Heart left ventricle (tissue), 16 donors: ENCODE results near the gene PPP2R3C. TPM values are rescaled to one million over a fixed set of nuclear protein-coding genes. Genes with fewer than 3 reads are reported as not detected.

Experiments
- ATAC-seq, 4 donors: fragments of 200-7000 bp; cut with Tn5 transposase; one replicate each; pipeline ENCODE4 v1.9.1; 2020 to 2022; ENCODE audit warnings: moderate library complexity in 4 of 4, mild to moderate bottlenecking in 3 of 4, moderate number of reproducible peaks in 1 of 4
- DNase-seq, 5 donors: peaks; one replicate each; pipeline ENCODE4 v3.0.0-alpha.2; 2020
- H3K27ac ChIP-seq, 12 donors: fragments of 200-600 bp; sonication (generic) in 4 of 12; one replicate each; pipeline versions ENCODE4 v1.5.0 to v1.8.0; 2016 to 2022; ENCODE audit warnings: mild to moderate bottlenecking in 2 of 12
- H3K27me3 ChIP-seq, 9 donors: fragments of 200-600 bp; sonication (generic) in 2 of 9; one replicate each; pipeline versions ENCODE4 v1.5.1 to v1.8.0; 2016 to 2022; ENCODE audit warnings: mild to moderate bottlenecking in 3 of 9
- H3K36me3 ChIP-seq, 9 donors: fragments of 200-600 bp; sonication (generic) in 2 of 9; one replicate each; pipeline versions ENCODE4 v1.5.0 to v1.8.0; 2018 to 2022; ENCODE audit warnings: mild to moderate bottlenecking in 2 of 9
- H3K4me1 ChIP-seq, 12 donors: fragments of 200-600 bp; sonication (generic) in 4 of 12; one replicate each; pipeline versions ENCODE4 v1.5.0 to v1.8.0; 2016 to 2022; ENCODE audit warnings: mild to moderate bottlenecking in 3 of 12
- H3K4me3 ChIP-seq, 12 donors: fragments of 200-600 bp; sonication (generic) in 4 of 12; one replicate each; pipeline versions ENCODE4 v1.5.0 to v1.8.0; 2017 to 2022; ENCODE audit warnings: mild to moderate bottlenecking in 9 of 12, moderate library complexity in 4 of 12
- H3K9me3 ChIP-seq, 12 donors: fragments of 200-600 bp; sonication (generic) in 4 of 12; one replicate each; pipeline versions ENCODE4 v1.5.0 to v1.8.0; 2016 to 2022; ENCODE audit warnings: mild to moderate bottlenecking in 1 of 12
- POLR2A ChIP-seq, 2 donors: fragments of 450-650 bp; IDR thresholded peaks; one replicate each; pipeline ENCODE4 v1.6.1; 2017; ENCODE audit warnings: antibody characterized with exemption in 2 of 2, mild to moderate bottlenecking in 2 of 2, moderate library complexity in 2 of 2
- WGBS, 4 donors: extraction: QIAGEN DNeasy Blood & Tissue Kit in 2 of 4; methylation state at CpG; one replicate each; pipeline versions ENCODE4 v1.1.5 to v1.1.7; 2013 to 2018; 5-methylcytosine and 5-hydroxymethylcytosine counted together
- intact Hi-C, 10 donors: fragments of 100-400 bp; cut with DNase I; formaldehyde crosslinking; loops; one replicate each; pipeline versions ENCODE4 v1.11.1 to v1.14.2; 2022
- polyA plus RNA-seq, 2 donors: library from polyadenylated mRNA; stranded (reverse); fragments of 200-250 nt; gene quantifications; one replicate each; pipeline ENCODE4 v1.2.3, GENCODE V29; 2013
- total RNA-seq, 9 donors: library from RNA; depleted of rRNA in 2 of 9; stranded (reverse); fragments of >200 nt in 2 of 9; fragmentation: NEBNext Ultra II Directional in 3 of 9; extraction: Animal tissue kit (Norgen Biotek cat#: 25700) in 3 of 9; gene quantifications; one replicate each; pipeline versions ENCODE4 v1.1.0 to v1.2.4, GENCODE V29; 2016 to 2023
- TF ChIP-seq, protein P1 (sequence below), 12 donors: fragments of 200-600 bp; sonication (generic) in 4 of 12; IDR thresholded peaks; one replicate each; pipeline versions ENCODE4 v1.5.0 to v1.8.0; 2018 to 2022; ENCODE audit warnings: antibody characterized with exemption in 12 of 12, mild to moderate bottlenecking in 5 of 12
- donor health status: ischemic (EF 13 %, LVEDD 7.1; RV severe dilation, severe dysfunction).
- donor health status: healthy with polysubstance abuse.
- donor health status: DM: no; HTN: yes; CAD: no.
- donor health status: DM: no; HTN: no; CAD: no.
- donor health status: ischemic (EF 25% LVEDD 6.9; RV normal size, moderate dysfunction).
- donor health status: ischemic (EF 25% LVEDD 5.7; RV mildly dilated, moderate dysfunction).
- donor health status: healthy.
- donor health status: DM: yes; HTN: yes; CAD: no.
- donor health status: ischemic (EF 35%, LVEDD 5.7; RV mildly dilated, moderate dysfunction).
- donor health status: nonischemic (EF 11% LVEDD 7.7; RV severe dilation, severe dysfunction).
- donor health status: DM: yes; HTN: yes; CAD: no.
- donor health status: PGD.
- donor health status: ischemic (EF 29% LVEDD 5.4; RV normal size, mild dysfunction).
- donor health status: nonischemic (EF 23%, LVEDD 6.1; RV moderate dilation, normal function).

Gene PPP2R3C
- total and polyA plus RNA-seq, 11 donors: 15.2 to 37.3 (median 28.5) TPM

DNA sequence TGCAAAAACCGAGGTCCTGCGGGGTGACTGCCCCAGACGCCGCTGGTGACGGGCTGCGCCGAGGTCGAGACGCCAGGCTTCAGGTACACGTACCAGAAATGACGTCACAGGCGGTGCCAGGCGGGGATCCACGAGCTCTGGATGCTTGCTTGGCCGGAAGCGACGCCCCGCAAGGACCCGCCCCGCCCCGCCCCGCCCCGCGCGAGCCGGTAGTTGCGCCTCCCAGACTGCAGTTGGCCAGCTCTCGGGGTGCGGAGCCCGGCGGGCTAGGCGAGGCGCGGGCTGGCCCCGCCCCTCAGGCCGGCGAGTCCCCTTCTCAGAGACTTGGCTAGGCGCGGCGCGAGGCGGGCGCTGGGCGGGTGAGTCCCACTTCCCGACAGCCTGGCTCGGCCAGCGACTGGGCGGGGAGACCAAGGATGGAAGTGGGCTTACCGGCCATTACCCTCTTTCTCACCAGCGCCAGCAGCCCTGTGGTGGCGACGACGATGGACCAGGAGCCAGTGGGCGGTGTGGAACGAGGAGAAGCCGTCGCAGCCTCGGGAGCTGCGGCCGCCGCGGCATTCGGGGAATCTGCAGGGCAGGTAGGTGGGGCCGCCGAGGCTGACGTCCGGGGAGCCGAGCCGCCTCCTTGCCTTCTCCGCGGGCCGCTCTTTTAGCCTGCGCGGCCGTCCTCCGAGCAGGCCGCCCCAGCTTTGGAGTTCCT lies 75.6 kb downstream of the PPP2R3C start, which contains the start of gene FAM177A1:
Gene FAM177A1, plus strand, starts transcription at position 225 of the 703 bp plus-strand sequence. Its CDS starts 192 bp downstream, at position 417.
- peaks cover 0 to 43% (median 27%) of the 10 kb centered on the region in 12 donors for H3K4me1 ChIP-seq
- 0% methylated on average over 3 to 77 of the region's 77 CpGs for WGBS, 4 donors

DNA sequence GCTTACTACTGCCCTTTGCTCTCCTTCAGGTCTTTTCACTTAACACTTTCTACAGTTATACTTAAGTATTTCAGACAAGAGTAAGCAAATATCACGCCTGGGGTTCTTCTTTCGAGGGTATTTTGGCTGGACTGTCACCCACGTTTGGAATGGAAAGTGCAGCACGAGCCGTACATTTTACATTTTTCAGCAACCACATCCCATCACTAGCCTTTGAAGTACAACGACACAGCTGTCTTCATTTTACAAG lies 76.1 kb downstream of the PPP2R3C start:
- Histone ChIP-seq H3K27me3 (no peaks in the 10 kb centered on the region), H3K36me3 (peaks cover 0 to 19% (median 0%) of the 10 kb centered on the region in 9 donors), H3K4me3 (peak overlapping the region; percentile 7 to 95 (median 84)), H3K4me1 (peaks cover 0 to 42% (median 23%) of the 10 kb centered on the region in 12 donors), H3K9me3 (no peaks in the 10 kb centered on the region), H3K27ac (peak overlapping the region; percentile 91 to 99 (median 96))
- intact Hi-C loops: loop anchor here in 7 of 10 donors (1.0 to 10.0 kb wide), 10 partner anchors 61 to 367 kb away; partner anchors contain the start of genes PPP2R3C (in 4 of the 7), SRP54 (in 4 of the 7), NFKBIA (in 3 of the 7) and CFL2 (in 1 of the 7)
- WGBS, 4 donors: 0 to 3% (median 0%) methylated on average over 6 of the region's 6 CpGs
- ATAC-seq: peak in 1 of 4 donors; percentile 1
- DNase-seq: no peak
- TF ChIP-seq POLR2A (IDR thresholded peaks at IDR 0.05): no peak
- TF ChIP-seq, protein P1, sequence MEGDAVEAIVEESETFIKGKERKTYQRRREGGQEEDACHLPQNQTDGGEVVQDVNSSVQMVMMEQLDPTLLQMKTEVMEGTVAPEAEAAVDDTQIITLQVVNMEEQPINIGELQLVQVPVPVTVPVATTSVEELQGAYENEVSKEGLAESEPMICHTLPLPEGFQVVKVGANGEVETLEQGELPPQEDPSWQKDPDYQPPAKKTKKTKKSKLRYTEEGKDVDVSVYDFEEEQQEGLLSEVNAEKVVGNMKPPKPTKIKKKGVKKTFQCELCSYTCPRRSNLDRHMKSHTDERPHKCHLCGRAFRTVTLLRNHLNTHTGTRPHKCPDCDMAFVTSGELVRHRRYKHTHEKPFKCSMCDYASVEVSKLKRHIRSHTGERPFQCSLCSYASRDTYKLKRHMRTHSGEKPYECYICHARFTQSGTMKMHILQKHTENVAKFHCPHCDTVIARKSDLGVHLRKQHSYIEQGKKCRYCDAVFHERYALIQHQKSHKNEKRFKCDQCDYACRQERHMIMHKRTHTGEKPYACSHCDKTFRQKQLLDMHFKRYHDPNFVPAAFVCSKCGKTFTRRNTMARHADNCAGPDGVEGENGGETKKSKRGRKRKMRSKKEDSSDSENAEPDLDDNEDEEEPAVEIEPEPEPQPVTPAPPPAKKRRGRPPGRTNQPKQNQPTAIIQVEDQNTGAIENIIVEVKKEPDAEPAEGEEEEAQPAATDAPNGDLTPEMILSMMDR (IDR thresholded peaks at IDR 0.05): no peak

More for the DNA sequence above, 75.6 kb downstream of the PPP2R3C start, which contains the start of gene FAM177A1:
- DNase-seq (peak; percentile 97 to 99 (median 99)), ATAC-seq (peak; percentile 96 to 98 (median 98))
- Histone ChIP-seq H3K36me3 (peaks cover 0 to 24% (median 2%) of the 10 kb centered on the region in 9 donors), H3K27me3 (no peaks in the 10 kb centered on the region), H3K27ac (peak within 1 kb of the TSS; percentile 91 to 99 (median 96)), H3K9me3 (no peaks in the 10 kb centered on the region), H3K4me3 (peak within 1 kb of the TSS; percentile 62 to 95 (median 84))
- TF ChIP-seq POLR2A (IDR thresholded peaks at IDR 0.05): peak; percentile 74 to 96
- TF ChIP-seq, protein P1 (IDR thresholded peaks at IDR 0.05): no peak
- intact Hi-C loops: loop anchor here in 7 of 10 donors (1.0 to 10.0 kb wide), 10 partner anchors 61 to 366 kb away; partner anchors contain the start of genes PPP2R3C (in 4 of the 7), SRP54 (in 4 of the 7), NFKBIA (in 3 of the 7) and CFL2 (in 1 of the 7)

GRCh38 chr14:35044939-35045797 lies 76.6 kb downstream of the PPP2R3C start:
- Histone ChIP-seq H3K9me3 (no peaks in the 10 kb centered on the region), H3K27ac (peak overlapping the region; percentile 91 to 99 (median 96)), H3K36me3 (peaks cover 0 to 14% (median 0%) of the 10 kb centered on the region in 9 donors), H3K4me1 (peaks cover 0 to 36% (median 20%) of the 10 kb centered on the region in 12 donors), H3K4me3 (peak overlapping the region; percentile 7 to 95 (median 84)), H3K27me3 (no peaks in the 10 kb centered on the region)
- ATAC-seq (no peak), DNase-seq (no peak)
- TF ChIP-seq, protein P1 (IDR thresholded peaks at IDR 0.05): no peak
- TF ChIP-seq POLR2A (IDR thresholded peaks at IDR 0.05): no peak
- 26 to 34% (median 27%) methylated on average over 8 of the region's 8 CpGs for WGBS, 4 donors
- intact Hi-C loops: loop anchor here in 7 of 10 donors (5.0 to 10.0 kb wide), 8 partner anchors 60 to 367 kb away; partner anchors contain the start of genes SRP54 (in 4 of the 7), NFKBIA (in 3 of the 7), CFL2 (in 1 of the 7) and PPP2R3C (in 1 of the 7)
